UCSD-AML1 (cell line): ENCODE measurements around the gene TRAPPC12.
"Not testable (repeated sequence)": the region's sequence is repeated elsewhere in the genome, so short reads cannot be mapped to it uniquely, and the experiment has no call there.

ENCODE experiments used
- DNase-seq: peaks from one replicate; lab custom pipeline; 2025; ENCODE audit not compliant: unreplicated experiment; lab: John Stamatoyannopoulos, UW

Gene TRAPPC12

GRCh38 chr2:3483227-3483985, 103.9 kb downstream of the TRAPPC12 start:
- DNase-seq: no peak

- DNase-seq: no peak
Observed at GRCh38 chr2:3483986-3484960, 104.8 kb downstream of the TRAPPC12 start.

DNA sequence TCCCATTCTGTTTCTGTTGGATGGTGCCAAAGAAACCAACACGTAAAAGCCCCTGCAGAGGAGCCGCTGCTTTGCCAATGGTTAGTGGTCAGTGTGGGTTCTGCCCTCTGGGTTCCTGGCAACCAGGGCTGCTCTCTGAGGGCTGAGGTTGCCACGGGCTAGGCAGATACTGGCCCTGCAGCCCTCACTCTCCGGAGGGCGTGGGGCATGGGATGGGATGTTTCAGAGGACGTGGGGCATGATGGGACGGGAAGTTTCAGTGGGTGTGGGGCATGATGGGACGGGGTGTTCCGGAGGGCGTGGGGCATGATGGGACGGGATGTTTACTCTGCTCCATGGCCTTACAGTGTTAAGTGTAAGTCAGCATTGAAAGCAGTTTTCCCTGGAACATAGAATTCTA, 105.7 kb downstream of the TRAPPC12 start:
- DNase-seq: no peak

GRCh38 chr2:3486047-3487027, 106.8 kb downstream of the TRAPPC12 start:
- no peak for DNase-seq

GRCh38 chr2:3487028-3487425, 107.5 kb downstream of the TRAPPC12 start:
- no peak for DNase-seq

- no peak for DNase-seq
Observed at GRCh38 chr2:3487432-3487831, 107.9 kb downstream of the TRAPPC12 start.

DNA sequence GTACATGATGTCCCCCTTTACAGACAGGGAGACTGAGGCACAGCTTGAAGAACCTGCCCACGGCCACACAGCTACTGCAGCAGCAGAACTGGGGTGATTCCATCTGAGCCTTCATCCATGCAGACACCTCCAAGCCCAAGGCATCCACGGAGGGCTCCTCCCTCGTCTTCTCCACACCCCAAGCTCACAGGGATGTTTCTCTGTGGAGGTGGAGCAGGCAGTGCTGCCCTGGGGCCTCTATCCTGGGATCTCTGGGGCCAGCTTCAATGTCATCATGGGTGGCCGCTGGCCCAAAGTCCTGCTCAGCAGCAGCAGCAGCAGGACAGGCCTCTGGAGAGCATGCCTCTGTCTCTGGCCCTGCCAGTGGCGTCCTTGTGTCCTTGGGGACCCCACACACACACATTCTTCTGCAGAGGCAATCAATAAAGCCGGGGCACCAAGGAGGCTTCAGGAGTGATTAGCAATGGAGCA, 108.6 kb downstream of the TRAPPC12 start:
- DNase-seq: no peak

- no peak for DNase-seq
Observed at GRCh38 chr2:3488855-3489763, 109.6 kb downstream of the TRAPPC12 start.

DNA sequence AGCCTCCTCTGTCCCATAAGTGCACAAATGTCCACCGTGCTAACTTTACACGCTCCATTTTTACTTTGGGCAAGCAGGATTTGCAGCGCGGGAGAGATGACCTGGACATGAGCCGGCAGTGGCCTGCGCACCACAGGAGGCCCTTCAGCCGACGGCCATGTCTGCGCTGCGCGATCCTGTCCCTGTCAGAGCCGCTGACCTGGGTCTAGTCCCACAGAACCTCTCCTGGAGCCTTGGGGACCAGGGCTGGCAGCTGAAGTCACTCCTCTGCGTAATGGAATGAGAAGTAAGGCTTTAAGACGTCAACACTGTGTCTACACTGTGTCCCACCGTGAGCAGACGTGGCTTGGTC, 110.2 kb downstream of the TRAPPC12 start:
- DNase-seq: no peak

DNA sequence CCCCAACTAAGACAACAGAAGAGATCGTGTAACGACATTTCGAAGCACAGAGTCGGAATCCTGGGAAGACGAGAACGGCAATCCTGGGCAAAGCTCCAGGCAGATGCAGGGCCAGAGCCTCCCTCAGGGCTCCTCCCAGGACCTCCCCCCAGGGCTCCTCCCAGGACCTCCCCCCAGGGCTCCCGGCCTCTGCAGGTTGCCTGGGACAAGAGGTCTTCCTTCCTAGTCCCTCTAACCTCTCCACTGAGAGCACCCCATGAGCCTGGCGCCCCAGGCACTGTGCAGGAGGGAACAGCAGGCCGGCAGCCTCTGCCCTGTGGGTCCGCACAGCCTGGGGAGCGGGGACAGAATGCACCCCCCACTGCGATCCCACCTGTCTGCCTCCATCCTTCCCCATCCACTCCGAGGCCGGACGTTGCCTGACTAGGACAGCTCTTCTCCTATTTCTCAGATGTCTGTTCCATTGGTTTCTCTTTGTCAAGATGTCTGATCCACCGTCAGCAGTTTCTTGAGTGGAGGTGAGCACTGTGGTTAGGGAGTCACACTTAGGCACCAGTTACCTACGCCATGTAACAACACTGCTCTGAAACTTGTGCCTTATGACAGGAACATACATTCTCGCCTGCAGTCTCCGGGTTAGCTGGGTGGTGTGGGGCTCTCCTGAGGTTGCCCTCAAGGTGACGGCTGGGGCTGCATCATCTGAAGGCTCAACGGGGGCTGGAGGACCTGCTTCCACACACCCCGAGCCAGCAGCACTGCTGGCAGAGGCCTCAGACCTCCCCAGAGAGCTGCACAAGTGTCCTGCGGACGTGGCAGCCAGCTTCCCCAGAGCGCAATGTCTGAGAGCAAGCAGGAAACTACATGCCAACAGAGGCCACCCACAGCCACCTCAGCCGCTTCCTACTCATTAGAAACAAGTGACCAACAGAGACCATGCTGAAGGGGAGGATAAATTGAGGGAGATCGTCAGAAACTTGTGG, 111.0 kb downstream of the TRAPPC12 start:
- DNase-seq: peak; percentile 62

DNA sequence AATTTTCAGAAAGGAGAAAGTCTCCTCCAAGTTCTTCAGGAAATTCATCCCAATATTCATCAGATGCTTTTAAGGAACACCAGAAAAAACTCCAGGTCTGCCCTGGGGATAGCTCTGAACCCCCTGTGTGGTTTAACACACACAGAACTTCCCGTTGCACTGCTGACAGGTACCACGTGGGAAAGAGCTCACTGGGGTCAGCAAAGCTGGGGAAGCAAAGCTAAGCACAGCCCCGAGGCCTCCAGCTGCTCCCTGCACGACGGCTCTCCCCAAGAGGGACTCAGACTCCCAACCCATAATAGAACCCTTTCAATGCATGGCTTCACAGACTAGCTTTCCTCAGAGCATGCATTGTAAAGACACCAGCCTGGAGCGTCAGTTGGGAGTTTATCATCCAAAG, 111.8 kb downstream of the TRAPPC12 start:
- DNase-seq: no peak

GRCh38 chr2:3491716-3492474, 112.4 kb downstream of the TRAPPC12 start:
- no peak for DNase-seq

- not testable (repeated sequence) for DNase-seq
Observed at GRCh38 chr2:3492475-3492787, 112.9 kb downstream of the TRAPPC12 start.

- DNase-seq: no peak
Observed at GRCh38 chr2:3492951-3493614, 113.6 kb downstream of the TRAPPC12 start.

DNA sequence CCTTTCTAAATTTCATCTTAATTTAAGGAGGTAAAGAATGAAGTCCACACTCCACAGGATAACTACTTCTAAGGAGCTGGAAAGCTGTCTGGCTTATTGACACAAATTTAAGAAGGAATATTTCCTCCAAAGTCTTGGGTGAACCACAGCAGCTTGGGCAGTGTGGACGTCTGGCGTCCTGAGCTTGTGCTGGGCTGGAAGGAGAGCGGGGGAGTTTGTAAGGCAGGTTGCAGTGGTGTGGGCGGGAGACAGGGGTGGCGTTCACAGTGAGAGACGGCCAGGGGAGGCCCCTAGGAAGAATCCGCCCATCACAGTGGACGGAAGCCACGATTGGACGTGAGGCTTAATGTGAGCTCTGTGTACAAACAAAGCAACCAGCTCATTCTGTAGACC, 114.1 kb downstream of the TRAPPC12 start:
- no peak for DNase-seq

DNA sequence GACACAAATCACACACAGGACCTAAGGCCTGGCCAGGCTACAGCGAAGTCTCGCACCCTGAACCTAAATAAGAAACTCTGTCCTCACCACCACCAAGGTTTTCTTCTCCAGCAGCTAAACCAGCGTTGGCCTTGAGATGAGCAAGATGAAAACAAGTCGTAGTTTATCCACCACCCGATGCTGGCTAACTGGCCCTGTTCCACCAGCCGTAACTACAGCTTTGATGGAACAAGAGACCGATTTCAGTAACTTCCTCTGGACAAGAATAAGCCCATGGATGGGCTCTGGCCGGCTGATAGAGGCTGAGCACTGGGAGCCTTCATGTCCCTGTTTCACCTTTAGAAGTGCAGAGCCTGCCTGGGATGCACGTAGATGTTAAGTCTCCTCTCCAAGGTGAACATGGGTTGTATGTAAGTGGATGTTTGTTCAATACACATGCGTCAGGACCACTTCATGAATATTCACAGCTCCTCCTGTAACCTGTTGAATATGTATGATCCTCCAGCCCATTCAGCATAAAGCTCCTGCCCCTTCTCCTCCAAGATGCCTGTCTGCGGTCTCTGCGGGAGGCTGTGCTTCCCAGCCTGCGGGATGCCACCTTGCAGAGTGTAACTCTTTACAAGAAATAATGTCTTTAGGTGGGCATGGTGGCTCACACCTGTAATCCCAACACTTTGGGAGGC, 115.6 kb downstream of the TRAPPC12 start:
- DNase-seq: no peak

- not testable (repeated sequence) for DNase-seq
Observed at GRCh38 chr2:3496708-3497080, 117.2 kb downstream of the TRAPPC12 start.
